Fibroblast of lung (primary cell): Measurements from ENCODE around the gene PBXIP1.

Source experiments
- CTCF ChIP-seq, 2 donors: IDR thresholded peaks in 1 of 2; conservative IDR thresholded peaks in 1 of 2; 1 replicate in 1 of 2; 2 replicates in 1 of 2; pipeline ENCODE4 v1.5.1; 2011 to 2012; ENCODE audit warnings: low read length in 2 of 2, control low read depth in 1 of 2, inconsistent platforms in 1 of 2, low read depth in 1 of 2, mild to moderate bottlenecking in 1 of 2
- EZH2 ChIP-seq: IDR thresholded peaks from 2 replicates; pipeline ENCODE4 v1.5.1; 2012; ENCODE audit warnings: low read length, control low read depth, mild to moderate bottlenecking; ENCODE audit errors: missing control alignments

- no peak for TF ChIP-seq EZH2
- TF ChIP-seq CTCF (conservative IDR thresholded peaks at IDR 0.05 in 1 of 2, IDR thresholded peaks at IDR 0.05 in 1 of 2; ENCODE audit: low read depth in 1 of 2, low read length in 2 of 2): no peak
These were observed 42.4 kb upstream of the PBXIP1 start for GRCh38 chr1:154998201-154998780.
